HT-29 (cell line): ENCODE measurements around the gene GRM5. TPM values are rescaled to one million over a fixed set of nuclear protein-coding genes. Genes with fewer than 3 reads are reported as not detected.

Experiments
- DNase-seq: peaks from one replicate; pipeline ENCODE4 v3.0.0-alpha.2; 2015; ENCODE audit warnings: low spot score
- total RNA-seq: library from RNA; depleted of rRNA; stranded (reverse); fragments of >200 nt; shearing (Covaris generic); gene quantifications from 2 replicates; pipeline ENCODE4 v1.2.3, GENCODE V29; 2014

Gene GRM5
- total RNA-seq, 1 experiment from 2014 or later = not detected

DNA sequence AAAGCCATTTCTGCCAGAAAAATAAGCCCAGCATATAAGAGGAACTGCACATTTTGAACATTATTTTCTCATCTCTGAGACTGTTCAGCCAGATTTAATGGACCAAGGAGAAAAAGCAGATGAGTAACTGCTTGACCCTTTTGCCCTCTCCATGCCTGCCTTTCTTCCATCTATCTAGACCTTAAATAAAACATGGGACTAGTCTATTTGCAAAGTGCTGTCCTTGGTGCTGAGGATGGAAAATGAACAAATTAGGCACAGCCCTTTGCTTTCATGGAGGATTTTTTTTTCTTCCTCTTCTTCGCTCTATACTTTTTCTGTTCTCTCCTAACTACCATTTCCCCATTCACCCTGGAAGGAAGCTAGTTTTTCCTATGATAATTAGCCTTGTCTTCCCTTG is 361.3 kb downstream of the GRM5 start:
- no peak for DNase-seq

DNA sequence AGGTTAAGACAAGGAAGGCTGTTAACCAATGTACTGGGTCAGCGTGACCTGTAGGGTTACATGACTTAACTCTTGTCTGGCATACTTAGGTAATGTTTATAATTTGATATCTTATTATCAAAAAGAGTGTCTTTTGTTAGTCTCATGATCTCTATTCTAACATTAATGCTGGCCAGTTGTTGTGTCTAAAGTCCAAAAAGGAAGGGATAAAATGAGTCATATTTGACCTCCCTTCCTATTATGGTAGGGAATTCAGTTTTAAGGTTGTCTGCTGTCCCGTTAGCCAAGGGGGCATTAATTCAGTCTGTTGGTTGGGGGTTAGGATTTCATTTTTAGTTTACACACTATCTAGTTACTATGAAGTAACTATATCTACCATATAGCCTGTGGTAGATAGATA is 364.0 kb downstream of the GRM5 start:
- no peak for DNase-seq

DNA sequence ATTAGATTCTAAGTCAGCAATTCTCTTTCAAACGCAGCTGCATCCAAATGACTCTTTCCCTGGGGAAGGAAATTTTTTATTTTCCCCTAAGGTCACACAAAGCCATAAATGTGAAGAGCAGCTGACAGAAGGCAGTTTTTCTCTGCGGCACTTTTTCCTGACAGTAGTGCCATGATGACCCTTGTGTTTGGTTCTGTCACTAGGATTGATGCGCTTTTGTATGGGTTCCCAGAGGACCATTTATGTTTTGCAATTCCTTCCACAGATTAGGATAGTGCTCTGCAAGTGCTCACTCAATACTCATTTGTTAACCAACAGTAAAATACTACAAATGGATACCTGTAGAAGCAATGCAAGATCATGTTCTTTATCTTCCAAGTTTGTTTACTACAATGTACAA is 368.6 kb downstream of the GRM5 start:
- no peak for DNase-seq

GRCh38 chr11:88695689-88696414 is 369.9 kb downstream of the GRM5 start:
- no peak for DNase-seq

DNA sequence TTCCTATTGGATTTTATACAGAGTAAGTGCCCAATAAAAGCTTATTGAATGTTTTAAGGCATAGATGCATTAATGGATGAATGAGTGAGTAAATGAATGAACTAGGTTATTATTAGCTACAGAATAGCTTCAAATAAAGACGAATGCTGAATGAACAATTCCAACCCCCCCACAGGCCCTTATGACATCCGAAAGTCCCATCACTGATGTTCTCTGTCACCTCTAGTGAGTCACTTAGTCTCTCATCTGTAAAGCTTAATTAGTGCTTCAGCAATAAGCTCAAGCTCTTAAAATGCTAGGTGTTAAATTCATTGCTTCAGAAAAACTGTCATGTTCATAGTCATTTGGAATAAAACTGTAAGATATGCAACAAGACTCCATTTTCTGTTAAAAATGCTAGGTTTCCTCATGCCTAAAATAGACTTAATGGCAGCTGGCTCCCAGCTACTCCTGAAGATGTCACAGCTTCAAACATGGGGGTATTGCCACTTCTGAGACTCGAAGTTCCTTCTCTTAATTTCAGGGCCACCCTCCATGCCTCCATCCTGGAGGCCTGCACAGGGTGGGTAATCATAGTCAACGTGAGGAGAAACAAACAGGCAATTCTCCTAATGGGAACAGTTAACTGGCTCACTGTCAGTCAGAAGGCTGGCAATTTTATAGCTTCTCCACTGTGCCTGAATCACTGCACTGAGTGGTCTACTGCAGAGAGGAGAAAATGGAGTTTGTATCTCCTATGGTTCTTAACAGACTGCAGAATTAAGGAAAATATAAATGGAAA is 373.3 kb downstream of the GRM5 start:
- DNase-seq = no peak

GRCh38 chr11:88689548-88690240 is 376.1 kb downstream of the GRM5 start:
- no peak for DNase-seq

DNA sequence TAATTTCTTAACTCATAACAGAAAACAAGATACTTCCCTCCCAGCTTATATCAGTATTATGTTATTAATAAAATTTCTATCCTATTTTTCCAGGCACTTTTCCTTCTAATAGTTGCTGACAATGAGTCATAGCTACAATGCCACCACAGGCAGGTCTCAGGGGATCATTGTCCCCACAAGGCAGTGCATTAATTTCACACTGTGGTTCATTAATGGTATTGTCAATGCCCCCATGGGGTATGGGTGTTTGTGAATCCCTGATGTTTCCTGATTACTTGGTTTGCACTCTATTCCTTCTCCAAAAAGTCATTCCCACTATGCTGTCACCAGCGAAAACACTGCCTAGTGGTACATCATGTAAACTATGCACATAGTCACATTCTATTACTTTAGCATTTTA is 382.8 kb downstream of the GRM5 start:
- DNase-seq = no peak

- no peak for DNase-seq
Measured at GRCh38 chr11:88680806-88681205, 385.0 kb downstream of the GRM5 start.

GRCh38 chr11:88666364-88666763 is 399.4 kb downstream of the GRM5 start:
- no peak for DNase-seq

- no peak for DNase-seq
Measured at GRCh38 chr11:88657076-88657738, 408.6 kb downstream of the GRM5 start.

- no peak for DNase-seq
Measured at GRCh38 chr11:88656283-88656682, 409.5 kb downstream of the GRM5 start.

GRCh38 chr11:88655656-88656055 is 410.1 kb downstream of the GRM5 start:
- DNase-seq = no peak

GRCh38 chr11:88655196-88655595 is 410.6 kb downstream of the GRM5 start:
- DNase-seq = no peak

GRCh38 chr11:88651556-88651955 is 414.2 kb downstream of the GRM5 start:
- no peak for DNase-seq

DNA sequence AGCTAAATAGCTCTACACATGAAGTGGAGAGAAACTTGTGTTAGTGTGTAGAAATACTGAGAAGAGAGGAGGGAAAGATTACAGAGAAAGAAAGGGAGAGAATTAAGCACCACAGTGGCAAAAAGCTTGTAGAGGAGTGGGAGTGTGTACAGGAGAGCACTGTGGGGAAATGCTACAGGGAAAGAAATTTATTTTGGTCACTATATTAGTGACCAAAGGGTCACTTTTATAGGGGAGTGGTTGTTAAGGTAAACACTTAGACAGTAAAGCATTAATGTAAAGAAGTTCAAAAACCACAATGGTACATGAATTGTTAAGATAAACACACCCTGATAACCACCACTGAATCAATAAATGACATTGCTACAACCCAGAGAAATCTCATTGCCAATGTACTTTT is 421.1 kb downstream of the GRM5 start:
- no peak for DNase-seq

DNA sequence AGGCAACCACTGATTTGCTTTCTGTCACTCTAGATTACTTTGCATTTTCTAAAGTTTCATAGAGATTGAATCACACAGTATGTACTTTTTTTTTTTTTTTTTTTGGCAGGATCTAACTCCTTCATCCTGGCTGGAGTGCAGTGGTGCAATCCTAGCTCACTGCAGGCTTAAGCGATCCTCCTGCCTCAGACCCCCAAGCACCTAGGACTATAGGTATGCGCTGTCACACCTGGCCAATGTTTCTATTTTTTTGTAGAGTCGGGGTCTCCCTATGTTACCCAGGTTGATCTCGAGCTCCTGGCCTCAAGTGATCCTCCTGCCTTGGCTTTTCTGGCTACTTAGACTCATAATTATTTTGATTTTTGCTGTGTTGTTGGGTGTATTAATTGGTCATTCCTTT is 433.6 kb downstream of the GRM5 start:
- no peak for DNase-seq

DNA sequence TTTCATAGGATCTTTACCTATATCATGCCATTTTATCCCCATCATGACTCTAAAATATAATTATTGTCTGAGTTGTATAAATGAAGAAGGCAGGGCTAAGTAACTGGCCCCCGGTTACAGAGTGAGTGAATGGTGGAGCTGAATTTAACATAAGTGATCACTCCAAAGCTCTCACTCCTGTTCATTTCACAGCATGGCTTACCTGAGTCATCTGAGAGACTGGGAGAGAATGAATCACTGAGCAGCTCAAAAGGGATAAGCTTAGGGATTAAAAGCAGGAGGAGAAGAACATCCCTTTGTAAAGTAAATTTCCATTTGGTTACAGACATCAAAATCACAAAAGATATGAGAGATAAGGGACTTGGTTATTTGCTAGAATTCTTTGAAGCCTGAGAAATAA is 434.3 kb downstream of the GRM5 start:
- no peak for DNase-seq

- DNase-seq = no peak
Measured at GRCh38 chr11:88629496-88629895, 436.3 kb downstream of the GRM5 start.

GRCh38 chr11:88626216-88626615 is 439.6 kb downstream of the GRM5 start:
- no peak for DNase-seq

- DNase-seq = no peak
Measured at GRCh38 chr11:88623531-88623930, 442.3 kb downstream of the GRM5 start.

DNA sequence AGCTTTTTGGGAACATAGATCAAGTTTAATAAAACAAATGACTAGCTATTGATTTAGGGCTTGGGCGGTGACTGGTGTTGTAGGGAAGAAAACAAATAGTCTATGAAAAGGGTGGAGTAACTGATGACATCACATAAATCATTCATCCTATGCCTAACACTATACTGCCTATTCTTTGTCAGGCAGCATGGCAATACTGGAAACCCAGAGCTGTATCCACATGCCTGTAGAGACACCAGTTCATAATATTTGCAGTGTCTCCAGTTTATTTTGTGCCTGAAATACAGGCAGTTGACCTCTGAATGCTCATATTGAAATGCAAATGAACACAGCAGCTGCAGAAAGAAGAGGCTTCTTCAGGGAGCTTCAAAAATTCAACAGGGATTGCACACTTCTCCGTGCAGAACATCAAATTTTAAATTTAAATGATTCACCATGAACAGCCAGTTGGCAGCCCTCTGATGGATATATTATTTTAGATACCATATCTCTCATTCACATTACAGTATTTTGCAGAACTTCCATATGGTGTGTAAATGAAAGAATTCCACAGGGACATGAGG is 445.1 kb downstream of the GRM5 start:
- DNase-seq = no peak
